ENCODE measurements around the gene ZNRF2.

- no peak for TF ChIP-seq TCF12 (IDR thresholded peaks at IDR 0.05)
- no peak for TF ChIP-seq USF2 (IDR thresholded peaks at IDR 0.05; ENCODE audit: borderline replicate concordance, low read depth, low read length)
- TF ChIP-seq CTCF (IDR thresholded peaks at IDR 0.05) = no peak
- no peak for TF ChIP-seq RFX5 (IDR thresholded peaks at IDR 0.05; ENCODE audit: low read length)
- TF ChIP-seq USF1 (IDR thresholded peaks at IDR 0.05; ENCODE audit: borderline replicate concordance, low read depth) = no peak
- TF ChIP-seq POLR2AphosphoS5 (IDR thresholded peaks at IDR 0.05; ENCODE audit: low read depth, low read length) = no peak
- no peak for TF ChIP-seq ELF1 (IDR thresholded peaks at IDR 0.05)
- TF ChIP-seq FOXM1 (IDR thresholded peaks at IDR 0.05; ENCODE audit: low read depth) = no peak
- TF ChIP-seq JUND (IDR thresholded peaks at IDR 0.05) = no peak
- TF ChIP-seq GABPA (IDR thresholded peaks at IDR 0.05; ENCODE audit: low read depth) = no peak
- TF ChIP-seq MAX (IDR thresholded peaks at IDR 0.05; ENCODE audit: low read depth) = no peak
Measured at GRCh38 chr7:30367561-30367960, 83.2 kb downstream of the ZNRF2 start.
